Smooth muscle cell of the pulmonary artery (primary cell): ENCODE results near the gene MKLN1. TPM values are rescaled to one million over a fixed set of nuclear protein-coding genes. Genes with fewer than 3 reads are reported as not detected.

Experiments used
- total RNA-seq: library from RNA; depleted of rRNA; stranded (reverse); fragments of >200 nt; gene quantifications from 2 replicates; pipeline ENCODE4 v1.2.3, GENCODE V29; 2014

MKLN1 gene
- 43.2 and 51.8 TPM in 2 replicates for total RNA-seq

GRCh38 chr7:131327626-131328376 is at the start of gene MKLN1:
TSS of gene MKLN1 (plus strand) at chr7:131327876. CDS start at chr7:131327900, 24 bp downstream.

Other genes starting within 250 kb of the MKLN1 start
- gene PODXL, start 228.8 kb downstream of the MKLN1 start, total RNA-seq: 1.6 and 23.8 TPM in 2 replicates